ENCODE measurements around the gene HES1. TPM values are rescaled to one million over a fixed set of nuclear protein-coding genes. Genes with fewer than 3 reads are reported as not detected.

Gene HES1
- total and polyA plus RNA-seq, 10 of the 15 experiments (the other 5 are each of a cell fraction or from before 2014, with no cell fraction given), result 0.46 to 5.3 (median 2.3) TPM

- CTCF ChIA-PET, result no interaction called here
- TF ChIP-seq FOXK2 (IDR thresholded peaks at IDR 0.05), result no peak
- no peak for TF ChIP-seq POLR2AphosphoS5 (IDR thresholded peaks at IDR 0.05; ENCODE audit: low read length)
- no peak for TF ChIP-seq IKZF2 (IDR thresholded peaks at IDR 0.05)
- no peak for TF ChIP-seq PML (IDR thresholded peaks at IDR 0.05; ENCODE audit: low read length)
- no peak for TF ChIP-seq ELK1 (IDR thresholded peaks at IDR 0.05; ENCODE audit: low read depth, low read length)
- no peak for TF ChIP-seq ZSCAN29 (IDR thresholded peaks at IDR 0.05)
- TF ChIP-seq JUND (IDR thresholded peaks at IDR 0.05; ENCODE audit: low read depth, low read length), result no peak
- no peak for TF ChIP-seq YY1 (IDR thresholded peaks at IDR 0.05; ENCODE audit: low read depth, low read length)
- TF ChIP-seq USF2 (IDR thresholded peaks at IDR 0.05; ENCODE audit: borderline replicate concordance, low read depth, low read length), result no peak
- TF ChIP-seq ZNF592 (IDR thresholded peaks at IDR 0.05), result no peak
- no peak for TF ChIP-seq FOS (IDR thresholded peaks at IDR 0.05; ENCODE audit: borderline replicate concordance, extremely low read depth, insufficient read length)
- no peak for TF ChIP-seq STAT3 (IDR thresholded peaks at IDR 0.05; ENCODE audit: low read depth, low read length)
- TF ChIP-seq NBN (IDR thresholded peaks at IDR 0.05), result no peak
- TF ChIP-seq SMARCA5 (IDR thresholded peaks at IDR 0.05), result no peak
- no peak for DNase-seq (ENCODE audit: low read depth, low spot score)
- in situ Hi-C loops (cut with MboI) (no loop called here), intact Hi-C loops (cut with micrococcal nuclease; ENCODE audit: unreplicated experiment) (no loop called here)
- Histone ChIP-seq H3K4me2 (ENCODE audit: control insufficient read depth, insufficient read depth) (no peak overlapping the region), H3K9me3 (replicated peaks; ENCODE audit: control insufficient read depth, insufficient read depth, low read length) (no peaks in the 10 kb centered on the region), H3K27ac (ENCODE audit: control insufficient read depth, insufficient read depth) (no peak overlapping the region), H3K4me1 (ENCODE audit: control insufficient read depth, insufficient read depth, low read length) (no peaks in the 10 kb centered on the region), H3K36me3 (ENCODE audit: control insufficient read depth in 2 of 2, insufficient read depth in 2 of 2, low read length in 1 of 2) (no peaks in the 10 kb centered on the region), H2AFZ (ENCODE audit: control insufficient read depth, low read depth, low read length) (no peak overlapping the region), H3K27me3 (replicated peaks in 1 of 2; ENCODE audit: control insufficient read depth in 2 of 2, insufficient read depth in 2 of 2, low read length in 1 of 2) (peaks cover 3 to 4% of the 10 kb centered on the region in 2 experiments; a peak in 2 of 4 replicates), H3K9ac (ENCODE audit: control insufficient read depth, insufficient read depth, low read length) (no peak overlapping the region), H3K4me3 (no peak overlapping the region), H3K79me2 (ENCODE audit: control insufficient read depth, insufficient read depth, low read length) (no peaks in the 10 kb centered on the region), H4K20me1 (ENCODE audit: control insufficient read depth, insufficient read depth) (no peaks in the 10 kb centered on the region)
- POLR2A ChIA-PET, result no interaction called here
- FAIRE-seq, result no peak
- SMC1A ChIA-PET (ENCODE audit: uncharacterized antibody, unreplicated experiment), result no interaction called here
- no TSS peak for BruUV-seq (replicated peaks)
- ATAC-seq, result no peak
- RAD21 ChIA-PET (ENCODE audit: unreplicated experiment), result no interaction called here
- 21% methylated on average over 6 of the region's 6 CpGs for WGBS (ENCODE audit: insufficient coverage, insufficient replicate concordance, low lambda C conversion rate, missing lambda C conversion rate)
These were observed 27.1 kb downstream of the HES1 start for GRCh38 chr3:194162817-194163584.

Data from GM12878 (cell line).